HepG2 (cell line): ENCODE data around the gene ARHGEF3. TPM values are rescaled to one million over a fixed set of nuclear protein-coding genes. Genes with fewer than 3 reads are reported as not detected.

Experiments used
- DMAP1 ChIP-seq: IDR thresholded peaks from 2 replicates; pipeline ENCODE4 v1.6.1; 2016
- MED8 ChIP-seq: sonication (generic); formaldehyde crosslinking; IDR thresholded peaks from 2 replicates; pipeline ENCODE4 v1.8.1; 2023; ENCODE audit warnings: mild to moderate bottlenecking, missing genetic modification reagents; ENCODE audit not compliant: insufficient replicate concordance
- MXD4 ChIP-seq: IDR thresholded peaks from 2 replicates; pipeline ENCODE4 v1.6.1; 2016; ENCODE audit warnings: mild to moderate bottlenecking, missing biosample characterization, missing genetic modification reagents
- MYPOP ChIP-seq: sonication (generic); formaldehyde crosslinking; IDR thresholded peaks from 2 replicates; pipeline ENCODE4 v1.8.1; 2023; ENCODE audit warnings: mild to moderate bottlenecking, moderate library complexity, missing genetic modification reagents
- NCOA1 ChIP-seq: sonication (generic); formaldehyde crosslinking; IDR thresholded peaks from 2 replicates; pipeline ENCODE4 v1.9.0; 2021; ENCODE audit warnings: missing genetic modification reagents
- NONO ChIP-seq, 2 experiments: fragments of 450-650 bp in 1 of 2; sonication (generic) in 1 of 2; formaldehyde crosslinking in 1 of 2; IDR thresholded peaks in 1 of 2; conservative IDR thresholded peaks in 1 of 2; 2 replicates each; pipeline versions ENCODE4 v1.6.1 to v1.8.0; 2017 to 2022; ENCODE audit warnings: mild to moderate bottlenecking in 1 of 2, missing genetic modification reagents in 1 of 2, moderate library complexity in 1 of 2
- PHF8 ChIP-seq: sonication (generic); formaldehyde crosslinking; IDR thresholded peaks from 2 replicates; pipeline ENCODE4 v1.5.0; 2020; ENCODE audit warnings: missing genetic modification reagents
- U2AF2 ChIP-seq: fragments of 200-400 bp; formaldehyde crosslinking; IDR thresholded peaks from 2 replicates; pipeline ENCODE4 v1.6.1; 2017; ENCODE audit warnings: low read depth, mild to moderate bottlenecking, low read length
- ZNF432 ChIP-seq: sonication (generic); formaldehyde crosslinking; IDR thresholded peaks from 2 replicates; pipeline ENCODE4 v1.5.0; 2020; ENCODE audit warnings: missing genetic modification reagents, mild to moderate bottlenecking, borderline replicate concordance
- ZNF510 ChIP-seq: sonication (generic); formaldehyde crosslinking; IDR thresholded peaks from 2 replicates; pipeline ENCODE4 v1.4.0; 2020; ENCODE audit warnings: low read depth, mild to moderate bottlenecking, missing genetic modification reagents
- ZNF563 ChIP-seq: sonication (generic); formaldehyde crosslinking; IDR thresholded peaks from 2 replicates; pipeline ENCODE4 v1.8.0; 2022; ENCODE audit warnings: mild to moderate bottlenecking, moderate library complexity, missing genetic modification reagents
- ZNF574 ChIP-seq: sonication (generic); formaldehyde crosslinking; IDR thresholded peaks from 2 replicates; pipeline ENCODE4 v1.4.0; 2020; ENCODE audit warnings: missing genetic modification reagents
- polyA plus RNA-seq, 8 experiments: library from polyadenylated mRNA; depleted of rRNA in 3 of 8; stranded (reverse) in 7 of 8; unstranded in 1 of 8; fragments of >200 nt; fragmentation: Illumina TruSeq in 4 of 8; extraction: Trizol in 4 of 8; gene quantifications; 2 replicates each; pipeline versions ENCODE4 v1.2.1 to v1.2.3, GENCODE V29; 2011 to 2016; ENCODE audit warnings: low read depth in 4 of 8, missing spikeins in 1 of 8, mixed read lengths in 1 of 8; ENCODE audit not compliant: insufficient read depth in 1 of 8
- total RNA-seq, 5 experiments: library from RNA; depleted of rRNA; stranded (reverse); fragments of >200 nt; fragmentation: Illumina TruSeq; extraction: Trizol; gene quantifications; 2 replicates each; pipeline ENCODE4 v1.2.3, GENCODE V29; 2016; ENCODE audit warnings: low read depth in 1 of 5
- TF ChIP-seq, protein P1 (sequence below): sonication (generic); formaldehyde crosslinking; IDR thresholded peaks from 2 replicates; pipeline ENCODE4 v1.5.0; 2020; ENCODE audit warnings: missing genetic modification reagents
- TF ChIP-seq, protein P2 (sequence below): sonication (generic); formaldehyde crosslinking; IDR thresholded peaks from 2 replicates; pipeline ENCODE4 v1.4.0; 2020; ENCODE audit warnings: missing genetic modification reagents, mild to moderate bottlenecking, borderline replicate concordance
- TF ChIP-seq, protein P3 (sequence below): sonication (generic); formaldehyde crosslinking; IDR thresholded peaks from 2 replicates; pipeline ENCODE4 v1.5.0; 2020; ENCODE audit warnings: mild to moderate bottlenecking, missing genetic modification reagents
- TF ChIP-seq, protein P4 (sequence below): sonication (generic); formaldehyde crosslinking; conservative IDR thresholded peaks from 2 replicates; pipeline ENCODE4 v1.8.1; 2023; ENCODE audit warnings: missing genetic modification reagents

The ARHGEF3 gene
- total and polyA plus RNA-seq, 2 of the 13 experiments (the other 11 are each of a cell fraction or from before 2014, with no cell fraction given), result 14.8 to 23.1 TPM

DNA sequence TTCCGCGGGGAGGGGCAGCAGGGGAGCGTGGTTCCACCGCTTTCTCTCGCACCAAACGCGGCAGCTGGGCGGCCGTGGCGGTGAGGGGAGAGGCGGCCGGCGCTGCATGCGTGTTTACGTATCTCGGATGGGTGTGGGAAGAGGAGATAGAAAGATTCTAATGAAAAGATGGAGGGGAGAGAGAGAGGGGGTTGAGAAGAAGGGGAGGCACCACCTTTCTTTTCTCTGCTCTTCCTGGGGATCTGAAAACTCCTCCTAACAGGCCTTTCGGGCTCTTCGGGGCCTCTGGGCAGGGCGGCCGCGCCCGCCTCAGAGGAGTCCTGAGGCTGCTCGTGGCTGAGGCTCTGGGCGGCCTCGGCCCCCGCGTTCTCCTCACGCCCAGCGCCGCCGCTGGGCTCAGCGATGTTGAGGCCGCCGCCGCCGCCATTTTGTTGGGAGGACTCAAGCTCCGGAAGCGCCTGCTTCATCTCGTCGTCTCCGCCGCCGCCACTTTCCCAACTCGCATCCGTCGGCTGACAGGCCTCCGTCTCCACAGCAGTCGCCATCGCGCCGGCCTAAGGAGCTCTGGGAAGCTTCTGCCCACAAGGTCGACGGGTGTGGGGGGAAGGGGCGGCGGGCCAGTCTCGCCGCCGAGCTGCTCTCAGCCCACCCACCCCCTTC lies 119.2 kb downstream of the ARHGEF3 start (continued):
- TF ChIP-seq ZNF574, result peak; percentile 56; the same call in 1 of the 2 replicates
- TF ChIP-seq ZNF510 (CRISPR knock-in tag), result 0 out of 2 replicates have a peak, but pooled peaks have one; percentile 81
- TF ChIP-seq ZNF432 (CRISPR knock-in tag), result 0 out of 2 replicates have a peak, but pooled peaks have one; percentile 54
- peak; percentile 78; the same call in 1 of the 2 replicates for TF ChIP-seq PHF8
- TF ChIP-seq, protein P1, sequence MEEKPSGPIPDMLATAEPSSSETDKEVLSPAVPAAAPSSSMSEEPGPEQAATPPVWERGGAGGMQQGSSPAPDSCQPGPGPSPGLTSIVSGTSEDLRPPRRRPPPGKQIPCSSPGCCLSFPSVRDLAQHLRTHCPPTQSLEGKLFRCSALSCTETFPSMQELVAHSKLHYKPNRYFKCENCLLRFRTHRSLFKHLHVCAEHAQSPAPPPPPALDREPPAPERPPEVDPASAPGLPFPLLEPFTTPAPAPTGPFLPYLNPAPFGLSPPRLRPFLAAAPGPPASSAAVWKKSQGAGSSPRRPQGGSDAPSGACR, result 0 out of 2 replicates have a peak, but pooled peaks have one; percentile 8
- peak; percentile 91 for TF ChIP-seq DMAP1
- no peak for TF ChIP-seq U2AF2
- peak; percentile 62; the same call in 1 of the 2 replicates for TF ChIP-seq ZNF563 (CRISPR knock-in tag)
- 0 out of 2 replicates have a peak, but pooled peaks have one; percentile 54 for TF ChIP-seq MYPOP
- no peak for TF ChIP-seq NONO (IDR thresholded peaks at IDR 0.05)
- peak; percentile 32 for TF ChIP-seq NONO (CRISPR knock-in tag; conservative IDR thresholded peaks at IDR 0.05)
- no peak for TF ChIP-seq MED8 (CRISPR knock-in tag)
- 0 out of 2 replicates have a peak, but pooled peaks have one; percentile 18 for TF ChIP-seq NCOA1 (CRISPR knock-in tag)
- TF ChIP-seq, protein P2, sequence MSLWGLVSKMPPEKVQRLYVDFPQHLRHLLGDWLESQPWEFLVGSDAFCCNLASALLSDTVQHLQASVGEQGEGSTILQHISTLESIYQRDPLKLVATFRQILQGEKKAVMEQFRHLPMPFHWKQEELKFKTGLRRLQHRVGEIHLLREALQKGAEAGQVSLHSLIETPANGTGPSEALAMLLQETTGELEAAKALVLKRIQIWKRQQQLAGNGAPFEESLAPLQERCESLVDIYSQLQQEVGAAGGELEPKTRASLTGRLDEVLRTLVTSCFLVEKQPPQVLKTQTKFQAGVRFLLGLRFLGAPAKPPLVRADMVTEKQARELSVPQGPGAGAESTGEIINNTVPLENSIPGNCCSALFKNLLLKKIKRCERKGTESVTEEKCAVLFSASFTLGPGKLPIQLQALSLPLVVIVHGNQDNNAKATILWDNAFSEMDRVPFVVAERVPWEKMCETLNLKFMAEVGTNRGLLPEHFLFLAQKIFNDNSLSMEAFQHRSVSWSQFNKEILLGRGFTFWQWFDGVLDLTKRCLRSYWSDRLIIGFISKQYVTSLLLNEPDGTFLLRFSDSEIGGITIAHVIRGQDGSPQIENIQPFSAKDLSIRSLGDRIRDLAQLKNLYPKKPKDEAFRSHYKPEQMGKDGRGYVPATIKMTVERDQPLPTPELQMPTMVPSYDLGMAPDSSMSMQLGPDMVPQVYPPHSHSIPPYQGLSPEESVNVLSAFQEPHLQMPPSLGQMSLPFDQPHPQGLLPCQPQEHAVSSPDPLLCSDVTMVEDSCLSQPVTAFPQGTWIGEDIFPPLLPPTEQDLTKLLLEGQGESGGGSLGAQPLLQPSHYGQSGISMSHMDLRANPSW (CRISPR knock-in tag), result no peak
- TF ChIP-seq, protein P3, sequence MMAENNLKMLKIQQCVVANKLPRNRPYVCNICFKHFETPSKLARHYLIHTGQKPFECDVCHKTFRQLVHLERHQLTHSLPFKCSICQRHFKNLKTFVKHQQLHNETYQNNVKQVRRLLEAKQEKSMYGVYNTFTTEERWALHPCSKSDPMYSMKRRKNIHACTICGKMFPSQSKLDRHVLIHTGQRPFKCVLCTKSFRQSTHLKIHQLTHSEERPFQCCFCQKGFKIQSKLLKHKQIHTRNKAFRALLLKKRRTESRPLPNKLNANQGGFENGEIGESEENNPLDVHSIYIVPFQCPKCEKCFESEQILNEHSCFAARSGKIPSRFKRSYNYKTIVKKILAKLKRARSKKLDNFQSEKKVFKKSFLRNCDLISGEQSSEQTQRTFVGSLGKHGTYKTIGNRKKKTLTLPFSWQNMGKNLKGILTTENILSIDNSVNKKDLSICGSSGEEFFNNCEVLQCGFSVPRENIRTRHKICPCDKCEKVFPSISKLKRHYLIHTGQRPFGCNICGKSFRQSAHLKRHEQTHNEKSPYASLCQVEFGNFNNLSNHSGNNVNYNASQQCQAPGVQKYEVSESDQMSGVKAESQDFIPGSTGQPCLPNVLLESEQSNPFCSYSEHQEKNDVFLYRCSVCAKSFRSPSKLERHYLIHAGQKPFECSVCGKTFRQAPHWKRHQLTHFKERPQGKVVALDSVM (CRISPR knock-in tag), result no peak
- peak; percentile 47 for TF ChIP-seq MXD4 (CRISPR knock-in tag)
- TF ChIP-seq, protein P4, sequence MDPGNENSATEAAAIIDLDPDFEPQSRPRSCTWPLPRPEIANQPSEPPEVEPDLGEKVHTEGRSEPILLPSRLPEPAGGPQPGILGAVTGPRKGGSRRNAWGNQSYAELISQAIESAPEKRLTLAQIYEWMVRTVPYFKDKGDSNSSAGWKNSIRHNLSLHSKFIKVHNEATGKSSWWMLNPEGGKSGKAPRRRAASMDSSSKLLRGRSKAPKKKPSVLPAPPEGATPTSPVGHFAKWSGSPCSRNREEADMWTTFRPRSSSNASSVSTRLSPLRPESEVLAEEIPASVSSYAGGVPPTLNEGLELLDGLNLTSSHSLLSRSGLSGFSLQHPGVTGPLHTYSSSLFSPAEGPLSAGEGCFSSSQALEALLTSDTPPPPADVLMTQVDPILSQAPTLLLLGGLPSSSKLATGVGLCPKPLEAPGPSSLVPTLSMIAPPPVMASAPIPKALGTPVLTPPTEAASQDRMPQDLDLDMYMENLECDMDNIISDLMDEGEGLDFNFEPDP, result peak; percentile 85; the same call in 1 of the 2 replicates
